ENCODE measurements around the gene ATP6V1B1. TPM values are rescaled to one million over a fixed set of nuclear protein-coding genes. Genes with fewer than 3 reads are reported as not detected.

The ATP6V1B1 gene
- total RNA-seq, 2 experiments from 2014 or later: not detected

- no peaks in the 10 kb centered on the region for H3K9me3 ChIP-seq (ENCODE audit: control insufficient read depth in 1 of 2, insufficient read depth in 1 of 2, low read length in 2 of 2)
- H3K4me3 Mint-ChIP-seq: no peak overlapping the region
- no peak overlapping the region for H3K27ac Mint-ChIP-seq
- POLR2A ChIA-PET: no interaction called here
- H3K27me3 Mint-ChIP-seq: peaks cover 20% of the 10 kb centered on the region
- no peak overlapping the region for H3K27ac ChIP-seq (ENCODE audit: low read depth in 1 of 2, low read length in 2 of 2)
- H3K4me1 Mint-ChIP-seq (ENCODE audit: low read depth): no peaks in the 10 kb centered on the region
- H3K27me3 ChIP-seq (ENCODE audit: control insufficient read depth in 1 of 2, insufficient read depth in 2 of 2, low read length in 2 of 2): peaks cover 0 to 2% of the 10 kb centered on the region in 2 experiments
- no peaks in the 10 kb centered on the region for H3K36me3 Mint-ChIP-seq (ENCODE audit: low read depth)
- DNase-seq (no peak), ATAC-seq (ENCODE audit: poor library complexity) (no peak)
- CTCF ChIA-PET: no interaction called here
- H3K9me3 Mint-ChIP-seq: no peaks in the 10 kb centered on the region
- no peaks in the 10 kb centered on the region for H3K36me3 ChIP-seq (ENCODE audit: insufficient read depth, low read length)
- TF ChIP-seq, protein P1, sequence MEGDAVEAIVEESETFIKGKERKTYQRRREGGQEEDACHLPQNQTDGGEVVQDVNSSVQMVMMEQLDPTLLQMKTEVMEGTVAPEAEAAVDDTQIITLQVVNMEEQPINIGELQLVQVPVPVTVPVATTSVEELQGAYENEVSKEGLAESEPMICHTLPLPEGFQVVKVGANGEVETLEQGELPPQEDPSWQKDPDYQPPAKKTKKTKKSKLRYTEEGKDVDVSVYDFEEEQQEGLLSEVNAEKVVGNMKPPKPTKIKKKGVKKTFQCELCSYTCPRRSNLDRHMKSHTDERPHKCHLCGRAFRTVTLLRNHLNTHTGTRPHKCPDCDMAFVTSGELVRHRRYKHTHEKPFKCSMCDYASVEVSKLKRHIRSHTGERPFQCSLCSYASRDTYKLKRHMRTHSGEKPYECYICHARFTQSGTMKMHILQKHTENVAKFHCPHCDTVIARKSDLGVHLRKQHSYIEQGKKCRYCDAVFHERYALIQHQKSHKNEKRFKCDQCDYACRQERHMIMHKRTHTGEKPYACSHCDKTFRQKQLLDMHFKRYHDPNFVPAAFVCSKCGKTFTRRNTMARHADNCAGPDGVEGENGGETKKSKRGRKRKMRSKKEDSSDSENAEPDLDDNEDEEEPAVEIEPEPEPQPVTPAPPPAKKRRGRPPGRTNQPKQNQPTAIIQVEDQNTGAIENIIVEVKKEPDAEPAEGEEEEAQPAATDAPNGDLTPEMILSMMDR (IDR thresholded peaks at IDR 0.05): no peak
- no peaks in the 10 kb centered on the region for H3K4me1 ChIP-seq (ENCODE audit: insufficient read depth, low read length)
- no peak overlapping the region for H3K4me3 ChIP-seq (ENCODE audit: low read length)
- intact Hi-C loops (cut with DNase I, micrococcal nuclease): no loop called here
Measured at GRCh38 chr2:70934981-70935380, 719 bp upstream of the ATP6V1B1 start.

GRCh38 chr2:70936165-70936978 is 672 bp downstream of the ATP6V1B1 start:
- peaks cover 0 to 2% of the 10 kb centered on the region in 2 experiments for H3K27me3 ChIP-seq (ENCODE audit: control insufficient read depth in 1 of 2, insufficient read depth in 2 of 2, low read length in 2 of 2)
- H3K4me1 ChIP-seq (ENCODE audit: insufficient read depth, low read length): no peaks in the 10 kb centered on the region
- Mint-ChIP-seq H3K27ac (no peak overlapping the region), H3K4me3 (no peak overlapping the region), H3K36me3 (ENCODE audit: low read depth) (no peaks in the 10 kb centered on the region), H3K4me1 (ENCODE audit: low read depth) (no peaks in the 10 kb centered on the region), H3K27me3 (peaks cover 26% of the 10 kb centered on the region), H3K9me3 (no peaks in the 10 kb centered on the region)
- H3K9me3 ChIP-seq (ENCODE audit: control insufficient read depth in 1 of 2, insufficient read depth in 1 of 2, low read length in 2 of 2): no peaks in the 10 kb centered on the region
- TF ChIP-seq, protein P1 (IDR thresholded peaks at IDR 0.05): no peak
- CTCF ChIA-PET: no interaction called here
- ATAC-seq (ENCODE audit: poor library complexity): no peak
- DNase-seq: peak in 1 of 14 experiments; percentile 16
- H3K4me3 ChIP-seq (ENCODE audit: low read length): no peak overlapping the region
- H3K27ac ChIP-seq (ENCODE audit: low read depth in 1 of 2, low read length in 2 of 2): no peak overlapping the region
- H3K36me3 ChIP-seq (ENCODE audit: insufficient read depth, low read length): no peaks in the 10 kb centered on the region
- POLR2A ChIA-PET: no interaction called here
- intact Hi-C loops (cut with DNase I, micrococcal nuclease): no loop called here

GRCh38 chr2:70936979-70937811 is 1.5 kb downstream of the ATP6V1B1 start:
- Mint-ChIP-seq H3K9me3 (no peaks in the 10 kb centered on the region), H3K4me3 (no peak overlapping the region), H3K36me3 (ENCODE audit: low read depth) (no peaks in the 10 kb centered on the region), H3K4me1 (ENCODE audit: low read depth) (no peaks in the 10 kb centered on the region), H3K27ac (no peak overlapping the region), H3K27me3 (peaks cover 22% of the 10 kb centered on the region)
- Histone ChIP-seq H3K9me3 (ENCODE audit: control insufficient read depth in 1 of 2, insufficient read depth in 1 of 2, low read length in 2 of 2) (no peaks in the 10 kb centered on the region), H3K27ac (ENCODE audit: low read depth in 1 of 2, low read length in 2 of 2) (no peak overlapping the region), H3K27me3 (ENCODE audit: control insufficient read depth in 1 of 2, insufficient read depth in 2 of 2, low read length in 2 of 2) (peaks cover 0 to 2% of the 10 kb centered on the region in 2 experiments), H3K4me3 (ENCODE audit: low read length) (no peak overlapping the region), H3K36me3 (ENCODE audit: insufficient read depth, low read length) (no peaks in the 10 kb centered on the region), H3K4me1 (ENCODE audit: insufficient read depth, low read length) (no peaks in the 10 kb centered on the region)
- ChIA-PET POLR2A (no interaction called here), CTCF (no interaction called here)
- intact Hi-C loops (cut with DNase I, micrococcal nuclease): no loop called here
- DNase-seq: peak in 1 of 14 experiments; percentile 19
- TF ChIP-seq, protein P1 (IDR thresholded peaks at IDR 0.05): no peak
- no peak for ATAC-seq (ENCODE audit: poor library complexity)

Data from CD4-positive, alpha-beta T cell (primary cell).